HCT116 (cell line): ENCODE data around the gene G0S2. TPM values are rescaled to one million over a fixed set of nuclear protein-coding genes. Genes with fewer than 3 reads are reported as not detected.

Experiments
- total RNA-seq: library from RNA; stranded (reverse); gene quantifications from one replicate; pipeline ENCODE4 v1.2.1, GENCODE V29; 2021; ENCODE audit not compliant: unreplicated experiment

Gene G0S2
- total RNA-seq, 1 experiment from 2014 or later, result not detected

Other genes with a start within 250 kb of the G0S2 start
- gene CAMK1G, start 91.7 kb upstream of the G0S2 start, total RNA-seq, result not detected
- gene LAMB3, start 23.0 kb upstream of the G0S2 start, total RNA-seq, result 70.2 TPM
- gene HSD11B1, start 29.4 kb downstream of the G0S2 start, total RNA-seq, result 0.27 TPM
- 0.34 TPM for gene TRAF3IP3, start 80.6 kb downstream of the G0S2 start, total RNA-seq
- gene C1orf74, start 109.1 kb downstream of the G0S2 start, total RNA-seq, result 5.6 TPM
- 35.2 TPM for gene IRF6, start 130.7 kb downstream of the G0S2 start, total RNA-seq
- gene UTP25, start 152.6 kb downstream of the G0S2 start, total RNA-seq, result 12.7 TPM